HG03469 (cell line): Measurements from ENCODE around the gene TDP1.
A peak's percentile ranks its signal among the peaks of the same experiment; 100 is the strongest.

ENCODE experiments used
- ATAC-seq: cut with Tn5 transposase; IDR thresholded peaks from one replicate; pipeline ENCODE4 v1.9.1; 2021; ENCODE audit warnings: mild to moderate bottlenecking, moderate library complexity, moderate number of reproducible peaks; ENCODE audit not compliant: unreplicated experiment

Gene TDP1

GRCh38 chr14:89936654-89937185 is 19.0 kb upstream of the TDP1 start:
- no peak for ATAC-seq

DNA sequence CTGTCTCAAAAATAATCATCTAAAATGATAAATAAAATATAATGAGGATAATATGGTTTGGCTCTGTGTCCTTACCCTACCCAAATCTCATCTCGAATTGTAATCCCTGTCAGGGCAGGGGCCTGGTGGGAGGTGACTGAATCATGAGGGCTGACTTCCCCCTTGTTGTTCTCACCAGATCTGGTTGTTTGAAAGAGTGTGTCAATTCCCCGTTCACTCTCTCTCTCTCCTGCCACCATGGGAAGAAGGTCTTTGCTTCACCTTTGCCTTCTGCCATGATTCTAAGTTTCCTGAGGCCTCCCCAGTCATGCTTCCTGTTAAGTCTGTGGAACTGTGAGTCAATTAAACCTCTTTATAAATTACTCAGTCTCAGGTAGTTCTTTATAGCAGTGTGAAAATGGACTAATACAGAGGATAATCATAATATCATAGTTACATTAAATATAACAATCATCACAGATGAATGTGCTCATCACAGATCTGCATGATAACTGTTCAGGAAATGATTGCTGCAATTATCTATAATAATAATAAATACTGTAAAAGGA is 13.8 kb upstream of the TDP1 start:
- ATAC-seq = no peak

DNA sequence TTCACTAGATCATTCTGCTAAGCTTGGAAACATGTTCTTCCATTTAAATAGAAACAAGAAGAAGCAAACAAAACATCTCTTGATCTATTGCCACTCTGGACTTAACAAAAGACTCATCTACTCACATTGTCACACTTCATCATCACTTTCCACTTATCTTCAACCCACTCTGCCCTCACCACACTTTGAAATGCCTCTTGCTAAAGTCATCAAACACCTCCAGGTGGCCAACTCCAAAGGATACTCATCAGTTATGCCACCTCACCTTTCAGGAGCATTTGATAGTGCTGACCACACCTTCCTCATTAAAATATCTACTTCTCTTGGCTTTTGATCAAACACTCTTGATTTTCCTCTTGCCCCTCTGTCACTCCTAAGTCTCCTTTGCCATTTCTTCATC is 8.4 kb upstream of the TDP1 start:
- ATAC-seq = no peak

DNA sequence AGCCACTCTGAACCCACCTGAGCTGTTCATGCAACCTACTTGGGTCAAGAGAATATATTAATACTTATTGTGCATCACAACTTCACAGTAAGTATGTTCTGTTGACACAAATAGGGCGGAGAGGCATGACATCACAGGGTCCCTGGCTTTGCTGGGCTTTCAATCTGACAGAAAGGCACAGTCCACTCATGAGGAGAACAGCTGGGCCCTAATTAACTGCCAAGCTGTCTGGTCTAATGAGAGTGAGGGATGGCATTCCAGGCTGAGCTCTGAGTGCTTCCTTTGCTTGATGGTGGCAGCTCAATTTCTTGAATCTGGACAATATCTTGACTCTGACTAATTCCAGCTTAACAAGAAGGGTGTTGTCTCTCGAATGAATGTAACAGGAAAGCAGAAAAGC is 3.2 kb upstream of the TDP1 start:
- no peak for ATAC-seq

GRCh38 chr14:89953602-89954001 is 2.1 kb upstream of the TDP1 start:
- no peak for ATAC-seq

DNA sequence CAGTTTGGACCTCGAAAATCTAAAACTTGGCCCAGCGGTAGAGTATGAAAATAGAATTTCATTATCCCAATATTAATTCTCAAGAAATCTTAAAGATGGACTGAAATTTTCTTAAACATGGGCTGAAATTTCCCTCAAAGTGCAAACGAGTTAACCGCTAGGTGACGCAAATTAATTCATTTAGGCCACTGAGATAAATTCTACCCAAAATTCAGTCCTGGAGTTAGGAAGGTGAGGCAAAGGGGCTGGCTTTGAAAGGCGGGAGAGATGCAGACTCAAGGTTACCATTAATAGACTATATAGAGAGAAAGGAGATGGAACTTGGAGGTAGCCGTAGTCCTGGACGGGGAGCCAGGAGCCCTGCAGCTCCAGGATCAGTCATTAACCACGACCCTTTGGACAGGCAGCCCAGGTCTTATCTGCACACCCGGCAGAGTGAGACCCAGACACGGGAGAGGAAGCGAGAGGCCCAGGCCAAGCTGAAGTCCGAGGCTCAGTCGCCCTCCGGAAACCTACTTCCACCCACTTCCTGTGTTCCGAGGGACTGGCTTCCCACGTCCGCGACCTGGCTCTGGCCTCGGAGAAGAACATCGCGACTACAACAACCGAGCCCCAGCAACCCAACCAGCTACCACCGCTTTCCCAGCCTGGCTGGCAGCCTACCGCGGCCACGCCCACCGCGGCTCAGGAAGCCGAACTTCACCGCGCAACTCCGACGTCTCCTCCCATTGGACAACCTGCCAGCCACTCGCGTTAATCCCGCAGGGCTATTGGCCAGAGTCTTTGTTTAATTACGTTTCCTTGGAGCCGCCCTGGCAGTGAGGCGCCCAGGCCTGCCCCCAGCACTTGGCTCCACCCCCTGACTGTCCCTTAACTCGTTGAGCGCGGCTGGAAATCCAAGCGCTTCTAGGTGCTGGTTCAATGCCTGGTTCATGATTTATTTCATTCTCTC is 1.4 kb upstream of the TDP1 start, which contains the start of gene EFCAB11:
TSS of gene EFCAB11 (minus strand) at position 661 of the 952 bp plus-strand sequence. CDS start at position 591, 70 bp downstream.
- peak; percentile 80 for ATAC-seq

GRCh38 chr14:89955022-89955744 is 544 bp upstream of the TDP1 start:
- ATAC-seq = peak; percentile 0

DNA sequence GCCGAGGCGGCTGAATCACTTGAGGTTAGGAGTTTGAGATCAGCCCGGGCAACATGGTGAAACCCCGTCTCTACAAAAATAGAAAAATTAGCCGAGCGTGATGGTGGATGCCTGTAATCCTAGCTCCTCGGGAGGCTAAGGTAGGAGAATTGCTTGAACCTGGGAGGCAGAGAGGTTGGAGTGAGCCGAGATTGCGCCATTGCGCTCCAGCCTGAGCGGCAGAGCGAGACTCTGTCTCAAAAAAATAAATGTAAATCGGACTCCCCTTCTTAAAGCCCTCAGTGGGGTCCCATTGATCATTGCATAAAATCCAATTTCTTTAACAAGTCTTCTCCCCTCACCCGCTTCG is 908 bp downstream of the TDP1 start:
- no peak for ATAC-seq

DNA sequence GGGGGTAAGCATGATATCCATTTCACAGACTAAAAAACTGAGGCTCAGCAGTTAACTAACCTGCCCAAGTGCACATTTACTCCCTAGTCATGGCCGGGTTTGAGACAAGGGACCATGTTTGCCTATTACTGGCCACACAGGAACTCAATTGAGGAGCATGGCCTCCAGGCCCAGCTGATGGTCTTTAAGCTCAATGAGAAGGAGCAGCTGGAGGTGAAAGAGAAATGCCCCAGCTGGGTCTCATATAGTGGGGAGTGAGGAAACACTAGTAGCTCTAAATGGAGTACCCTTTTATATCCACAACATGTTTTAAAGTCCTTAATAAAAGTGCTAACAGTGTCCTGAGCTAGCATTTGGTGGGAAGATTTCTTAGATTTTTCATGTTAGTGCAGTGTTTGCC is 1.6 kb downstream of the TDP1 start:
- no peak for ATAC-seq

DNA sequence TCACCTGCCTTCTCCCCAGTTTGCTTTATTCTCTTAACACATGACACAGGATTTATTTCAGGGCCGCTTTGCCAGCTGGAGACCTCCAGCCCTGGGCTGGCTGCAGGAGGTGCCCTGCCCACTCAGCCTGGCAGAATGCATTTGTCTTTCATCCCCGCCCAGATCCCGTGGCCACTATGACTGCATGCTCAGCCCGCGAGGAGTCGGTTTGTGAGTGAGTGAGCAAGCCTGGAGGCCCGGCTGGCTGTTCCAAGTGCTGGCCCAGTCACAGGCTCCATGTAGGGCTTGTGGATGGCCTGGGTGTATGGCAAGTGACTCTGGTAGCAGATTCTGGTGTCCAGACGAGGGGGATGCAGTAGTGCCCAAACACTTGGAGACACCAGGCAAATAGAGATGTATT is 2.1 kb downstream of the TDP1 start:
- no peak for ATAC-seq

DNA sequence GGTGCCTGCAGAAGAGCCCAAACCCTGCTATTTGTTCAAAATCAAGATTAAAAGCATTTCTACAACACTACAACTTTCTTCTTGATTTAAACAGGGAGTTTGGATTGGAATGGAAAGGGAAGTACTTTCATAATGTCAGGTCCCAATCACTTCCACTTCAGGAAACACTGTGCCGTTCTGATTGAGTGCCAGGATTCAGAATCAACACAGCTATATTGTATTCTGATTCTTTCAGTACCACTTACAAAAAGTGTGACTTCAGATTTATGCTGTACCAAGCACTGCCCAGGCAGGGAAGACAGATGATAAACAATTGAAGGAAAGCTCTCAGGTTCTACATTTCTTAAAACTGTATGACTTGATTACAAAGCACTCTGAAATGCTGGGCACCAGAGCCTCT is 3.2 kb downstream of the TDP1 start:
- no peak for ATAC-seq

DNA sequence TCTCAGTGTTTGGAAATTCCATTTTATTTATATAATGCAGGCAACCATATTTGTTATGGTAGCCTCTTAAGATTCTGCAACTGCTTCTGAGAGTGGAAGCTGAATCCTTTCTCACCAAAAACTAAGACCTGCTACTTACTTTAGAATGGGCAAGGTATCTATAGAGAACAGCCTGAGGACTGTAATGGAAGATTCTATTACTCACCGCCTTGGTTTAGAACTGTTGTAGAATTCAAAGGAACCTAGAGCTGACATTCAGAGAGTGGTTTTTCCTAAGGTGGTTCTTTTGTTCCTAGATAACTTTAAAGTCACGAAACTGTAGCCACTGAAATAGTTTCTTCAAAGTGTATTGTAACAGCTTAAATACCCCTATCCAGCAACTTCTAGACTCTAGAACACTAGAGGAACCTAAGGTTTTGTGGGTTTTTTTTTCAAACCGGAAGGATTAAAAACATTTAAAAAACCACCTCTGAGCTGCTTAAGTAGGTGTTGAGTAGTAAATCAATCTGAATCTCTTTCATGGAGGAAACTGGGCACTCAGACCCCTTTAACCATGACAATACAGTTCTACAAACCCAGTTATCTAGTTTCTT is 4.2 kb downstream of the TDP1 start:
- no peak for ATAC-seq

DNA sequence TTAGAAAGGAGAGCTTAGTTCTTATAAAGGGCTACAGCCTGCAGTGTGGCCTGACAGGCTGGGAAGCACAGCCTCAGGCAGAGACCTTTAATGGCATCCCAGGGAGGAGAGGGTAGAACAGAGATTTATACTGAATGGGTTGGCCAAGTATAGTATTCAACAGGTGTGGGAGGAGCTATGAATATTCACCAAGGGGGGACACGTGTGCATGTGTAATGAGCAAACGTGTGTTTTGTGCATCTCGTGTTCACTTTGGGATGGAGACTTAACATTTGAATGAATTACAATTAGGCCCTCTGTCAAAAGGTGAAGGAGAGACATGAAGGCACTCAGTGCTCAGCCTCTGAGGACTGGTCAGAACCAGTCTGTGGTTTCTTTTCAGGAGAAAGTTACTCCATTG is 5.2 kb downstream of the TDP1 start:
- ATAC-seq = no peak

- no peak for ATAC-seq
Observed at GRCh38 chr14:89963288-89963978, 7.7 kb downstream of the TDP1 start.

GRCh38 chr14:89965839-89966238 is 10.1 kb downstream of the TDP1 start:
- ATAC-seq = no peak

- no peak for ATAC-seq
Observed at GRCh38 chr14:89973234-89973823, 17.6 kb downstream of the TDP1 start.

- ATAC-seq = no peak
Observed at GRCh38 chr14:89977668-89978067, 21.9 kb downstream of the TDP1 start.

DNA sequence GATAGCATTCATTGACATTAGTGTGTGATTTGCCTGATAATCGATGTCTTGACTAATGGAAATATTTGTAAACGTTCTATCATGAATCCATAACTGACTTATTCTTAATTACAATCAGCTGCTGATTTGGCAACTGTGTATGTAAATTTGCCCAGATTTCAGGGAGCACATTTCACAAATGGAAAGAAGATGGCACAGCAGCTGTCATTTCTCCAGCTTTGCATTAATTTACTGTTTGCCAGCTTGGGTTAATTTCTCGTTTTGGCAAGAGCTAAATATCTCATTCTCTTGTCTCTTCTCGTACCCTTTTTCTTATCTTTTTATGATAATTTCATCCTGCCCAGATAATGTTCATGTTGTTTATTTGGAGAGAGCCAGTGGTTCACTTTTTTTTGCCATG is 22.9 kb downstream of the TDP1 start:
- no peak for ATAC-seq

DNA sequence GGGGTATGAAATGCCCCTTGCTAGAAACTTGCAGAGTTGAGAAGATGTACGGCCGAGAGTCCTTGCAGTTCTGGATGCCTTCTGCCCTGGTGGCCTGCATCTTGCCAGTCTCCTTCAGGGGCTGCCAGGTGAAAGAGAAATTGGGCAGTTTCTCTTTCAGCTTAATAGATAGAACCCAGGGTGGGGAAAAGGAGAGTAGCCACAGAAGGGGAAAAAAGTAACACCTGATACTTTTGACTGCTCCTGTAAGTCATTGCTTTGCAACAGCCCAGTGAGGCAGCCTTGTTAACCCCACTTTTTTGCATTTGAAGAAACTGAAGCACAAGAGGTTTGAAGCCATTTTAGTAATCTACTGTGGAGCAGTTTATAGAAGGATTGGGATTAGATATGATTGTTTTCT is 27.6 kb downstream of the TDP1 start:
- ATAC-seq = no peak

- ATAC-seq = no peak
Observed at GRCh38 chr14:89986462-89987160, 30.9 kb downstream of the TDP1 start.
